ENCODE results near the gene DTYMK.

GRCh38 chr2:241736111-241736510 is 49.5 kb upstream of the DTYMK start:
- no peak for TF ChIP-seq CTCF (IDR thresholded peaks at IDR 0.05; ENCODE audit: poor library complexity)
- no peak for TF ChIP-seq EZH2phosphoT487 (IDR thresholded peaks at IDR 0.05; ENCODE audit: low read depth, severe bottlenecking, unreplicated experiment)

Data from hepatocyte (in vitro differentiated cells).